HepG2 (cell line): ENCODE results near the gene SLC6A7. TPM values are rescaled to one million over a fixed set of nuclear protein-coding genes. Genes with fewer than 3 reads are reported as not detected.

Experiments
- ATAC-seq: fragments of 200-7000 bp; cut with Tn5 transposase; 3 replicates; pipeline ENCODE4 v1.9.1; 2020; ENCODE audit warnings: mild to moderate bottlenecking, moderate library complexity
- BruUV-seq: library from RNA; stranded (reverse); fragments of 400-500 nt; replicated peaks from 2 replicates; lab custom pipeline; 2021; lab: Mats Ljungman, UMichigan
- CTCF ChIA-PET: fragments of 300-600 bp; formaldehyde crosslinking; extraction: SDS; loops from one replicate; lab custom pipeline; 2021; ENCODE audit warnings: low total read pairs, inconsistent platforms, low intra/inter-chr PET ratio; lab: Yijun Ruan, JAX
- POLR2A ChIA-PET: fragments of 350-600 bp; sonication (Branson Sonifier 250); formaldehyde crosslinking; loops from one replicate; lab custom pipeline; 2020; ENCODE audit warnings: antibody characterized with exemption, inconsistent platforms; lab: Yijun Ruan, JAX
- DNase-seq: peaks from one replicate; pipeline ENCODE4 v3.0.0-alpha.2; 2015; ENCODE audit warnings: low spot score
- FAIRE-seq: peaks from 3 replicates; lab custom pipeline; 2011; peaks lifted over from hg19 to GRCh38; lab: Jason Lieb, UNC
- H2AFZ ChIP-seq: one replicate; pipeline ENCODE4 v1.6.1; 2011; ENCODE audit warnings: low read length, inconsistent platforms
- H3K27ac ChIP-seq: fragments of 300-600 bp; 3 replicates; pipeline ENCODE4 v1.8.0; 2011; ENCODE audit warnings: mixed run types, mild to moderate bottlenecking, mixed read lengths, low read length, inconsistent platforms; ENCODE audit not compliant: insufficient read depth; ENCODE audit errors: extremely low read length
- H3K27me3 ChIP-seq, 2 experiments: fragments of 200-600 bp in 1 of 2; 2 replicates in 1 of 2; 3 replicates in 1 of 2; pipeline versions ENCODE4 v1.6.0 to v1.8.0; 2011; ENCODE audit warnings: low read length in 2 of 2, mild to moderate bottlenecking in 2 of 2, moderate library complexity in 2 of 2, inconsistent platforms in 1 of 2; ENCODE audit not compliant: insufficient read depth in 2 of 2, control insufficient read depth in 1 of 2
- H3K36me3 ChIP-seq, 2 experiments: fragments of 200-600 bp in 1 of 2; replicated peaks in 1 of 2; 2 replicates in 1 of 2; 3 replicates in 1 of 2; pipeline versions ENCODE4 v1.5.1 to v1.8.0; 2011; ENCODE audit warnings: low read length in 2 of 2, inconsistent platforms in 1 of 2; ENCODE audit not compliant: insufficient read depth in 2 of 2, control insufficient read depth in 1 of 2
- H3K4me1 ChIP-seq: 2 replicates; pipeline ENCODE4 v1.5.1; 2012; ENCODE audit warnings: low read length, inconsistent platforms; ENCODE audit not compliant: insufficient read depth
- H3K4me2 ChIP-seq: 2 replicates; pipeline ENCODE4 v1.6.0; 2011; ENCODE audit warnings: low read depth, low read length, inconsistent platforms
- H3K4me3 ChIP-seq, 3 experiments: fragments of 200-600 bp in 1 of 3; sonication (generic), shearing (Covaris generic) in 1 of 3; replicated peaks in 1 of 3; 2 replicates each; pipeline ENCODE4 v1.5.1; 2011 to 2016; ENCODE audit warnings: low read length in 3 of 3, inconsistent platforms in 2 of 3, low read depth in 2 of 3, mild to moderate bottlenecking in 2 of 3, control low read depth in 1 of 3, mixed read lengths in 1 of 3; ENCODE audit not compliant: insufficient read depth in 1 of 3
- H3K79me2 ChIP-seq: one replicate; pipeline ENCODE4 v1.6.1; 2011; ENCODE audit warnings: low read length, inconsistent platforms; ENCODE audit not compliant: insufficient read depth
- H3K9ac ChIP-seq: 2 replicates; pipeline ENCODE4 v1.6.0; 2011; ENCODE audit warnings: mild to moderate bottlenecking, low read depth, low read length, inconsistent platforms; ENCODE audit not compliant: insufficient read depth
- H3K9me3 ChIP-seq: 2 replicates; pipeline ENCODE4 v1.5.1; 2012; ENCODE audit warnings: mild to moderate bottlenecking, low read length
- H4K20me1 ChIP-seq: 2 replicates; pipeline ENCODE4 v1.6.0; 2011; ENCODE audit warnings: inconsistent platforms, mild to moderate bottlenecking, low read length, moderate library complexity; ENCODE audit not compliant: insufficient read depth
- ETV5 ChIP-seq: IDR thresholded peaks from 2 replicates; pipeline ENCODE4 v1.6.1; 2018; ENCODE audit warnings: missing biosample characterization, missing genetic modification reagents, inconsistent platforms, borderline replicate concordance
- HMG20A ChIP-seq: IDR thresholded peaks from 2 replicates; pipeline ENCODE4 v1.6.1; 2016; ENCODE audit warnings: borderline replicate concordance
- HNRNPL ChIP-seq: fragments of 200-400 bp; formaldehyde crosslinking; IDR thresholded peaks from 2 replicates; pipeline ENCODE4 v1.6.1; 2017; ENCODE audit warnings: mild to moderate bottlenecking, low read depth, low read length
- ISX ChIP-seq: sonication (generic); formaldehyde crosslinking; conservative IDR thresholded peaks from 2 replicates; pipeline ENCODE4 v1.5.0; 2020; ENCODE audit warnings: missing genetic modification reagents
- KLF12 ChIP-seq: sonication (generic); formaldehyde crosslinking; IDR thresholded peaks from 2 replicates; pipeline ENCODE4 v1.4.0; 2020; ENCODE audit warnings: missing genetic modification reagents, borderline replicate concordance
- MTF2 ChIP-seq: sonication (generic); formaldehyde crosslinking; IDR thresholded peaks from 2 replicates; pipeline ENCODE4 v1.5.0; 2020; ENCODE audit warnings: missing genetic modification reagents, borderline replicate concordance
- SETDB1 ChIP-seq: sonication (generic); formaldehyde crosslinking; IDR thresholded peaks from 2 replicates; pipeline ENCODE4 v1.5.1; 2020; ENCODE audit warnings: missing genetic modification reagents, mild to moderate bottlenecking, borderline replicate concordance
- ZNF333 ChIP-seq: sonication (generic); formaldehyde crosslinking; IDR thresholded peaks from 2 replicates; pipeline ENCODE4 v1.4.0; 2020; ENCODE audit warnings: mild to moderate bottlenecking, missing genetic modification reagents, borderline replicate concordance
- ZNF546 ChIP-seq: sonication (generic); formaldehyde crosslinking; conservative IDR thresholded peaks from 2 replicates; pipeline ENCODE4 v1.8.1; 2023; ENCODE audit warnings: mild to moderate bottlenecking, missing genetic modification reagents
- ZNF709 ChIP-seq: sonication (generic); formaldehyde crosslinking; IDR thresholded peaks from 2 replicates; pipeline ENCODE4 v1.5.0; 2020; ENCODE audit warnings: mild to moderate bottlenecking, missing genetic modification reagents
- ZNF781 ChIP-seq: sonication (generic); formaldehyde crosslinking; IDR thresholded peaks from 2 replicates; pipeline ENCODE4 v1.5.1; 2020; ENCODE audit warnings: borderline replicate concordance, mild to moderate bottlenecking, missing genetic modification reagents; ENCODE audit errors: not compliant biosample characterization
- WGBS: methylation state at CpG from one replicate; pipeline ENCODE4 v1.1.6; 2017; ENCODE audit warnings: low lambda C conversion rate; 5-methylcytosine and 5-hydroxymethylcytosine counted together
- in situ Hi-C: cut with HindIII; loops from 2 replicates; pipeline ENCODE4 v1.10.0; 2017; ENCODE audit warnings: low pct_unique_long_range_greater_than_20kb; ENCODE audit not compliant: extremely low pct_ligation_motif_present
- intact Hi-C: fragments of 100-400 bp; cut with micrococcal nuclease; formaldehyde crosslinking; loops from one replicate; pipeline ENCODE4 v1.10.0; 2022; ENCODE audit not compliant: unreplicated experiment
- polyA plus RNA-seq, 8 experiments: library from polyadenylated mRNA; depleted of rRNA in 3 of 8; stranded (reverse) in 7 of 8; unstranded in 1 of 8; fragments of >200 nt; fragmentation: Illumina TruSeq in 4 of 8; extraction: Trizol in 4 of 8; gene quantifications; 2 replicates each; pipeline versions ENCODE4 v1.2.1 to v1.2.3, GENCODE V29; 2011 to 2016; ENCODE audit warnings: low read depth in 4 of 8, missing spikeins in 1 of 8, mixed read lengths in 1 of 8; ENCODE audit not compliant: insufficient read depth in 1 of 8
- total RNA-seq, 5 experiments: library from RNA; depleted of rRNA; stranded (reverse); fragments of >200 nt; fragmentation: Illumina TruSeq; extraction: Trizol; gene quantifications; 2 replicates each; pipeline ENCODE4 v1.2.3, GENCODE V29; 2016; ENCODE audit warnings: low read depth in 1 of 5
- TF ChIP-seq, protein P1 (sequence below): sonication (generic); formaldehyde crosslinking; IDR thresholded peaks from 2 replicates; pipeline ENCODE4 v1.4.0; 2020; ENCODE audit warnings: missing genetic modification reagents, mild to moderate bottlenecking, borderline replicate concordance

Gene SLC6A7
- total and polyA plus RNA-seq, 2 of the 13 experiments (the other 11 are each of a cell fraction or from before 2014, with no cell fraction given) = not detected

DNA sequence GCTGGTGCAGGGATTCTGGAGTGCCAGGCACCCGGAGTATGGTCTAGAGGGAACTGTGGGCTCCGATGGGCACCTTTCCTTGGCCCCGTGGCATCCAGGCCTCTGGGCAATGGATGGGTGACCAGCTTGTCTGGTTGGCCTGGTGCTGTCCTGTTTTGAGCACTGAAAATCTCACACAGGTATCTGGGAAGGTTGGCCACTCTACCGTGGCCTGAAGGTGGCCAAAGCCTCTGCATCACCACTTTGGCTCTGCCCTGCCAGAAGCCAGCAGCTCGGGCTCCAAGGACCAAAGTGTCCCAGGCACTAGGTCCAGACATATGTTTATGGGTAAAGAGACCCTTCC is 28.8 kb downstream of the SLC6A7 start:
- H3K4me3 ChIP-seq = no peak overlapping the region
- H3K4me1 ChIP-seq = peaks cover 18% of the 10 kb centered on the region
- in situ Hi-C loops = loop anchor here (5.0 kb wide), 2 partner anchors 56 to 91 kb away; no protein-coding TSS in a partner anchor
- no peak for FAIRE-seq
- H3K79me2 ChIP-seq = no peaks in the 10 kb centered on the region
- TF ChIP-seq ETV5 (CRISPR knock-in tag) (no peak), ZNF546 (CRISPR knock-in tag) (no peak), ZNF781 (CRISPR knock-in tag) (no peak), ISX (CRISPR knock-in tag) (no peak), HMG20A (no peak), ZNF709 (CRISPR knock-in tag) (no peak), HNRNPL (no peak), MTF2 (CRISPR knock-in tag) (no peak), KLF12 (CRISPR knock-in tag) (no peak), SETDB1 (CRISPR knock-in tag) (no peak), ZNF333 (CRISPR knock-in tag) (no peak)
- TF ChIP-seq, protein P1, sequence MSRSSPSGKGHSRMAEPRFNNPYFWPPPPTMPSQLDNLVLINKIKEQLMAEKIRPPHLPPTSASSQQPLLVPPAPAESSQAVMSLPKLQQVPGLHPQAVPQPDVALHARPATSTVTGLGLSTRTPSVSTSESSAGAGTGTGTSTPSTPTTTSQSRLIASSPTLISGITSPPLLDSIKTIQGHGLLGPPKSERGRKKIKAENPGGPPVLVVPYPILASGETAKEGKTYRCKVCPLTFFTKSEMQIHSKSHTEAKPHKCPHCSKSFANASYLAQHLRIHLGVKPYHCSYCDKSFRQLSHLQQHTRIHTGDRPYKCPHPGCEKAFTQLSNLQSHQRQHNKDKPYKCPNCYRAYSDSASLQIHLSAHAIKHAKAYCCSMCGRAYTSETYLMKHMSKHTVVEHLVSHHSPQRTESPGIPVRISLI (CRISPR knock-in tag) = no peak
- TF ChIP-seq, all 625 proteins: peak for 0
- no peak overlapping the region for H3K9ac ChIP-seq
- peaks cover 3 to 55% of the 10 kb centered on the region in 2 experiments; a peak in 4 of 5 replicates for H3K27me3 ChIP-seq
- ChIA-PET CTCF (interaction anchor here (0.6 to 4.3 kb wide), 5 partner anchors 43 to 389 kb away, joined by 3 to 62 read pairs (median 8); no protein-coding TSS in a partner anchor), POLR2A (no interaction called here)
- H3K27ac ChIP-seq = no peak overlapping the region
- intact Hi-C loops = loop anchor here (1.0 kb wide), 5 partner anchors 43 to 173 kb away; no protein-coding TSS in a partner anchor
- BruUV-seq = no TSS peak
- ATAC-seq (no peak), DNase-seq (no peak)
- 100% methylated on average over 1 of the region's 5 CpGs for WGBS
- no peaks in the 10 kb centered on the region for H3K36me3 ChIP-seq
- no peak overlapping the region for H2AFZ ChIP-seq
- H4K20me1 ChIP-seq = no peaks in the 10 kb centered on the region
- no peak overlapping the region for H3K4me2 ChIP-seq
- no peaks in the 10 kb centered on the region for H3K9me3 ChIP-seq
